ENCODE data around the gene SNRPF. TPM values are rescaled to one million over a fixed set of nuclear protein-coding genes. Genes with fewer than 3 reads are reported as not detected.

The SNRPF gene
- total and polyA plus RNA-seq, 2 experiments from 2014 or later: 10.9 to 54.6 TPM

GRCh38 chr12:95857156-95857555 is 1.6 kb upstream of the SNRPF start:
- Histone ChIP-seq H3K4me2 (no peak overlapping the region), H3K4me1 (ENCODE audit: insufficient read depth) (peaks cover 8% of the 10 kb centered on the region), H3K27me3 (no peaks in the 10 kb centered on the region), H4K20me1 (ENCODE audit: insufficient read depth, poor library complexity, severe bottlenecking) (no peaks in the 10 kb centered on the region), H3K9me3 (ENCODE audit: low read depth) (no peaks in the 10 kb centered on the region), H3K27ac (no peak overlapping the region), H3K9me2 (replicated peaks; ENCODE audit: insufficient read depth) (no peaks in the 10 kb centered on the region), H3K79me2 (peaks cover 30% of the 10 kb centered on the region), H3K4me3 (no peak overlapping the region), H2AFZ (no peak overlapping the region), H3K36me3 (replicated peaks; ENCODE audit: insufficient read depth, low read depth) (peaks cover 2% of the 10 kb centered on the region)
- no peak for DNase-seq (ENCODE audit: low spot score)
- 95% methylated on average over 7 of the region's 7 CpGs for WGBS (ENCODE audit: low lambda C conversion rate, missing lambda C conversion rate)
- TF ChIP-seq CTCF (IDR thresholded peaks at IDR 0.05; ENCODE audit: poor library complexity): no peak
- TF ChIP-seq EZH2 (IDR thresholded peaks at IDR 0.05; ENCODE audit: borderline replicate concordance): no peak
- no peak for TF ChIP-seq EZH2phosphoT487 (IDR thresholded peaks at IDR 0.05; ENCODE audit: low read depth, severe bottlenecking, unreplicated experiment)

DNA sequence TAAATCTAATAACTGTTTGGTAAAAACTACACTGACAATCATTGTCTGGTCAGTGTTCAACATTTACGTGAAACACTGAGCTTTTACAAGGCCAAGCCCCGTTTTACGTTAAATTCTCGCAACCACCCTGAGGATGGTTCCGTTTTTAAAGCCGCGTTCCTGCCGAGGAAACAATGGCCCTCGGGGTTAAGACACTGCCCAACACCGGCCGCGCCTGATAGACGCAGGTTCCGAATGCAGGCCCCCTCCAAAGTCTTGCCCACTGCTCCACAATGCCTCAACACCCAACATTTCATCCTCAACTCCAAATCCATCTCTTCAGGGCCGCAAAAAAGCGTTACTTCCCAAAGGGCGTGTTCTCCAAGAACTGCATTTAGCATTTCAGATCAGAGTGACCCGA is 953 bp upstream of the SNRPF start:
- DNase-seq (ENCODE audit: low spot score): no peak
- H3K4me1 ChIP-seq (ENCODE audit: insufficient read depth): peaks cover 8% of the 10 kb centered on the region
- no peaks in the 10 kb centered on the region for H3K27me3 ChIP-seq
- H3K4me3 ChIP-seq: no peak overlapping the region
- H3K4me2 ChIP-seq: peak overlapping the region; percentile 72
- peak overlapping the region; percentile 67 for H2AFZ ChIP-seq
- peaks cover 36% of the 10 kb centered on the region for H3K79me2 ChIP-seq
- H3K36me3 ChIP-seq (replicated peaks; ENCODE audit: insufficient read depth, low read depth): peaks cover 4% of the 10 kb centered on the region
- 64% methylated on average over 18 of the region's 18 CpGs for WGBS (ENCODE audit: low lambda C conversion rate, missing lambda C conversion rate)
- H3K9me3 ChIP-seq (ENCODE audit: low read depth): no peaks in the 10 kb centered on the region
- H4K20me1 ChIP-seq (ENCODE audit: insufficient read depth, poor library complexity, severe bottlenecking): no peaks in the 10 kb centered on the region
- no peaks in the 10 kb centered on the region for H3K9me2 ChIP-seq (replicated peaks; ENCODE audit: insufficient read depth)
- TF ChIP-seq CTCF (IDR thresholded peaks at IDR 0.05; ENCODE audit: poor library complexity): no peak
- no peak for TF ChIP-seq EZH2 (IDR thresholded peaks at IDR 0.05; ENCODE audit: borderline replicate concordance)
- TF ChIP-seq EZH2phosphoT487 (IDR thresholded peaks at IDR 0.05; ENCODE audit: low read depth, severe bottlenecking, unreplicated experiment): no peak
- H3K27ac ChIP-seq: no peak overlapping the region

DNA sequence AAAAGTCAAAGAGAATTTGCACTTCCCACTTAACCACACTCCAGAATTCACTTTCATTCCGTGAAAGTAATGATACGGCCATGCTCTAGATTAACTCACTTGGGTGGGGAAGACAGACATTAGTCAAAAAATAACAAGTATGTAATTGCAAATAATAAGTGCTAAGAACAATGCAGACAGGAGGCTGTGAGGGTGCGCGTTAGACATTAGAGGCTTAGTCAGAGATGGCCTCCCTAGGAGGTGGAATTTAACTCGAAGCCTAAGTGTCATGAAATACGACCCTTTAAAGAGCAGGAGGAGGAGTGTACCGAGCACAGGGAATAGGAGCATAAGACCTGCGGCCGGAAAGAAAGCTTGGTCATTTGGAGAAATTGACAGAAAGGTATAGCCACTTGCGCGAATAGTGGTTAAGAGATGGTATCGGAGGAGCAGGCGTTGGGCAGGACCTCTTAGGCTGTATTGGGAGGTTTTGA is 628 bp downstream of the SNRPF start:
- no peaks in the 10 kb centered on the region for H4K20me1 ChIP-seq (ENCODE audit: insufficient read depth, poor library complexity, severe bottlenecking)
- peak overlapping the region; percentile 92 for H3K4me2 ChIP-seq
- H3K9me3 ChIP-seq (ENCODE audit: low read depth): no peaks in the 10 kb centered on the region
- peak overlapping the region; percentile 58 for H3K4me3 ChIP-seq
- TF ChIP-seq CTCF (IDR thresholded peaks at IDR 0.05; ENCODE audit: poor library complexity) (no peak), EZH2phosphoT487 (IDR thresholded peaks at IDR 0.05; ENCODE audit: low read depth, severe bottlenecking, unreplicated experiment) (no peak), EZH2 (IDR thresholded peaks at IDR 0.05; ENCODE audit: borderline replicate concordance) (no peak)
- WGBS (ENCODE audit: low lambda C conversion rate, missing lambda C conversion rate): 2% methylated on average over 13 of the region's 13 CpGs
- H3K27ac ChIP-seq: peak overlapping the region; percentile 79
- H3K79me2 ChIP-seq: peaks cover 50% of the 10 kb centered on the region
- H3K9me2 ChIP-seq (replicated peaks; ENCODE audit: insufficient read depth): no peaks in the 10 kb centered on the region
- DNase-seq (ENCODE audit: low spot score): peak; percentile 24
- no peaks in the 10 kb centered on the region for H3K27me3 ChIP-seq
- peaks cover 4% of the 10 kb centered on the region for H3K36me3 ChIP-seq (replicated peaks; ENCODE audit: insufficient read depth, low read depth)
- peak overlapping the region; percentile 86 for H2AFZ ChIP-seq
- H3K4me1 ChIP-seq (ENCODE audit: insufficient read depth): peaks cover 8% of the 10 kb centered on the region
